ENCODE data around the gene DLGAP1. TPM values are rescaled to one million over a fixed set of nuclear protein-coding genes. Genes with fewer than 3 reads are reported as not detected.

The DLGAP1 gene
- total and polyA plus RNA-seq, 2 experiments from 2014 or later = 17.0 to 48.5 TPM

GRCh38 chr18:4374564-4374963 is 80.5 kb downstream of the DLGAP1 start:
- H3K4me3 ChIP-seq = no peak overlapping the region
- no peak for TF ChIP-seq ETS1 (IDR thresholded peaks at IDR 0.05)
- no peak for TF ChIP-seq ZNF331 (CRISPR knock-in tag; IDR thresholded peaks at IDR 0.05; ENCODE audit: low read depth)
- no peak for TF ChIP-seq ZNF114 (CRISPR knock-in tag; IDR thresholded peaks at IDR 0.05)
- TF ChIP-seq CREB1 (CRISPR knock-in tag; IDR thresholded peaks at IDR 0.05; ENCODE audit: low read depth) = no peak
- no peak for TF ChIP-seq EZH2phosphoT487 (IDR thresholded peaks at IDR 0.05; ENCODE audit: unreplicated experiment)
- TF ChIP-seq NANOG (IDR thresholded peaks at IDR 0.05; ENCODE audit: borderline replicate concordance) = no peak
- no peak for TF ChIP-seq ZNF462 (CRISPR knock-in tag; IDR thresholded peaks at IDR 0.05)
- TF ChIP-seq JUNB (IDR thresholded peaks at IDR 0.05; ENCODE audit: unreplicated experiment) = no peak
- no peak for TF ChIP-seq STAT1 (IDR thresholded peaks at IDR 0.05; ENCODE audit: unreplicated experiment)
- no peak for TF ChIP-seq EZH2 (IDR thresholded peaks at IDR 0.05; ENCODE audit: low read depth, unreplicated experiment)
- no peak for TF ChIP-seq POLR2AphosphoS5 (IDR thresholded peaks at IDR 0.05; ENCODE audit: low read depth)
- no peak for TF ChIP-seq REST (IDR thresholded peaks at IDR 0.05; ENCODE audit: unreplicated experiment)
- no peak for TF ChIP-seq CTCF (conservative IDR thresholded peaks at IDR 0.05; ENCODE audit: low read depth in 2 of 2)
- H3K27me3 Mint-ChIP-seq (ENCODE audit: insufficient read depth, low read depth, poor library complexity) = no peaks in the 10 kb centered on the region

More at GRCh38 chr18:4374564-4374963, 80.5 kb downstream of the DLGAP1 start:
- Mint-ChIP-seq H3K9me3 (no peaks in the 10 kb centered on the region), H3K4me1 (peaks cover 23% of the 10 kb centered on the region), H3K27ac (no peak overlapping the region), H3K4me3 (no peak overlapping the region), H3K36me3 (ENCODE audit: low read depth) (no peaks in the 10 kb centered on the region)
- Histone ChIP-seq H4K20me1 (replicated peaks; ENCODE audit: insufficient read depth) (no peaks in the 10 kb centered on the region), H3K4me1 (ENCODE audit: insufficient read depth) (peaks cover under 1% of the 10 kb centered on the region; the same call in 1 of the 2 replicates), H3K36me3 (ENCODE audit: insufficient read depth) (no peaks in the 10 kb centered on the region), H3F3A (replicated peaks; ENCODE audit: low read depth) (no peaks in the 10 kb centered on the region), H3K27ac (ENCODE audit: low read depth) (no peak overlapping the region), H2AFZ (no peak overlapping the region), H3K27me3 (ENCODE audit: insufficient read depth) (no peaks in the 10 kb centered on the region), H3K9me2 (ENCODE audit: insufficient read depth) (no peaks in the 10 kb centered on the region), H3K79me2 (replicated peaks; ENCODE audit: insufficient read depth) (0 out of 2 replicates have a peak, but pooled peaks cover 4% of the 10 kb centered on the region), H3K4me2 (no peak overlapping the region)
- DNase-seq (ENCODE audit: low spot score) = no peak
- ATAC-seq = no peak

Data from GM23338 (cell line).